HepG2 (cell line): ENCODE results near the gene CHDH.

Experiments
- EZH2 ChIP-seq: conservative IDR thresholded peaks from 2 replicates; pipeline ENCODE4 v1.6.1; 2012; ENCODE audit warnings: mild to moderate bottlenecking, low read depth, low read length, moderate library complexity
- RBM39 ChIP-seq: fragments of 200-400 bp; formaldehyde crosslinking; IDR thresholded peaks from one replicate; pipeline ENCODE4 v1.6.1; 2018; ENCODE audit warnings: antibody characterized with exemption, mild to moderate bottlenecking, low read depth, low read length; ENCODE audit not compliant: poor library complexity, severe bottlenecking
- ZNF792 ChIP-seq: IDR thresholded peaks from 2 replicates; pipeline ENCODE4 v1.6.1; 2016
- TF ChIP-seq, protein P1 (sequence below): sonication (generic); formaldehyde crosslinking; conservative IDR thresholded peaks from 2 replicates; pipeline ENCODE4 v1.5.0; 2020; ENCODE audit warnings: missing genetic modification reagents

DNA sequence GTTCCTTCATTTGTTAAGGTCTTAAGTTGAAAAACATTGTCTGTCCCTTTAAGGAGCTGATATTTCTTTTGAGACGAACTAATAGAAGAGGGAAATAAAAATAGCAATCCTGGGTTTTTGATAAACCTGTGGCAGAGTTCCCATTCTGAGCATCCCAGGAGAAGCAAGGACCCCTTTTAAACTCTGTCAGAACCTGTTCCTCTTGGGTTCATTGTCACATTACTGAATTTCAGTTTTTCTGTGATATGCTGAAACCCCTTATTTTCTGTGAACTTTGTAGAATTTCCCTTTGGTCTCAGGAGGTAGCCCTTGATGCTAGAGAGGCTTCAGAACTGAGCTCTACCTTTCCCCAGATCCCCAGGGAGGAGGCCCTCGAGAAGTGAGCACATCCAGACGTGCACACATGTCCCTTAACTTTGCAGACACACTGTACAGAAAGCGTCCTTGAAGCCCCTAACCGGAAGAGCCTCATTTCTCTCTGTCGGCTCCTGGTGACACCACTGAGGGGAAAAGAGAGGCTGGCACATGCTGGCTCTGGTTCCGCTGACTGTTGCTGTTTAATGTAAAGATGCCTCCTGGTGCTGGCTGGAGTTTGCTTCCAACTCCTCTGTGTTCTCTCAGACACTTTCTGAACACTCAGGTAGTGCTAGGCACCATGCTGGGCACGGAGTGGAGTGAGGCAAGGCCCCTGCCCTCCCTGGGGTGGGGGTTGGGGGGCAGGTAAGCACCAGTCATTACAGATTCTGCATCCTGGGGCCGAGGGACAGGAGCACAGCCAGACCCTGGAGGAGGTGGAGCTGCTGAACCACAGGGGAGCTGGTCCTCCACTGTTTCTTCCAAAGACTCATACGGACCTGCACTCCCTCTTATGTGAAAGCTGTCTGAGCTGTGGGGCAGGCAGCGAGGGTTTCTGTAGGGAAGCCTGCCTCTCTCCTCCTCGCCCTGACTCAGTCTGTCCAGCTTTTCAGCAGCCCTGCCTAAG is 77.5 kb downstream of the CHDH start:
- TF ChIP-seq EZH2, result no peak
- TF ChIP-seq ZNF792 (CRISPR knock-in tag), result no peak
- no peak for TF ChIP-seq RBM39
- TF ChIP-seq, protein P1, sequence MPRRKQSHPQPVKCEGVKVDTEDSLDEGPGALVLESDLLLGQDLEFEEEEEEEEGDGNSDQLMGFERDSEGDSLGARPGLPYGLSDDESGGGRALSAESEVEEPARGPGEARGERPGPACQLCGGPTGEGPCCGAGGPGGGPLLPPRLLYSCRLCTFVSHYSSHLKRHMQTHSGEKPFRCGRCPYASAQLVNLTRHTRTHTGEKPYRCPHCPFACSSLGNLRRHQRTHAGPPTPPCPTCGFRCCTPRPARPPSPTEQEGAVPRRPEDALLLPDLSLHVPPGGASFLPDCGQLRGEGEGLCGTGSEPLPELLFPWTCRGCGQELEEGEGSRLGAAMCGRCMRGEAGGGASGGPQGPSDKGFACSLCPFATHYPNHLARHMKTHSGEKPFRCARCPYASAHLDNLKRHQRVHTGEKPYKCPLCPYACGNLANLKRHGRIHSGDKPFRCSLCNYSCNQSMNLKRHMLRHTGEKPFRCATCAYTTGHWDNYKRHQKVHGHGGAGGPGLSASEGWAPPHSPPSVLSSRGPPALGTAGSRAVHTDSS (CRISPR knock-in tag), result no peak
